ENCODE measurements around the gene GP5.

GP5 gene

DNA sequence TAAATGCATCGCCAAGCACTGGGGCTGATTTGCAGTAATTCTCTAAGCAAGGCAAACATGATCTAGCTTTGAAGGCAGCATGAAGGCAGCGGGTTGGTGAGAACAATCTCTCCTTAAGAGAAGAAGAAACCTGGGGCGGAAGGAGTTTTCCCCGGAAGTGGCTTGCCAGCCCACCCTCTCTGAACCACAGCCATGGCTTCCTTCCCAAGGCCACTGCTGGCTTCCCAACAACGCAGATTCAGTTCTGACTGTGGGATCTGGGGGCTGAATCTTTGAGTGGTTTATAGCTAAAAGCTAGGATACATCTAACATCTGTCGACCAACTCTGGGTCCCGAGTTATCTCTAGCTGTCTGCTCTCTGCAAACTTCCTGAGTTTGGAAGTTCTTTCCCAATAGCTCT is 43.7 kb downstream of the GP5 start:
- DNase-seq = no peak
- in situ Hi-C loops (cut with MboI; ENCODE audit: low pct_unique_long_range_greater_than_20kb, low sequenced_read_pairs) = no loop called here

DNA sequence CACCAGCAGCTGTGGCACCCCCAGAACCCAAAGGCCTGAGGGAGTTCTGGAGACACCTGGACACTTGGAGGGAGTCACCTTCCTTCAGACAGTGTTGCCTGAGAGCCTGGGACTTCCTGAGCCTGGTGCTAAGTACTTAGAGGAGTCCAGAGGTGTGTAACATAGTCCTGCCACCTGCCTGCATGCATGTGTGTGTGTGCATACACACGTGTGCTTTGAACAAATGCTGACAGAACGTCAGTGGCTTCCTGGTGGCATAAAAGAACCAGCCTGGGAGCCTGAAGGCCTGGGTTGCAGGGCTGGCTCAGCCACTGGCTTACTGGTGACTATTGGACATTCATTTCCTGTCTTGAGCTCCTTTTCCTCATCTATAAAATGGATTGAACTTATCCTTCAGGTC is 44.8 kb downstream of the GP5 start:
- in situ Hi-C loops (cut with MboI; ENCODE audit: low pct_unique_long_range_greater_than_20kb, low sequenced_read_pairs) = no loop called here
- DNase-seq = no peak

DNA sequence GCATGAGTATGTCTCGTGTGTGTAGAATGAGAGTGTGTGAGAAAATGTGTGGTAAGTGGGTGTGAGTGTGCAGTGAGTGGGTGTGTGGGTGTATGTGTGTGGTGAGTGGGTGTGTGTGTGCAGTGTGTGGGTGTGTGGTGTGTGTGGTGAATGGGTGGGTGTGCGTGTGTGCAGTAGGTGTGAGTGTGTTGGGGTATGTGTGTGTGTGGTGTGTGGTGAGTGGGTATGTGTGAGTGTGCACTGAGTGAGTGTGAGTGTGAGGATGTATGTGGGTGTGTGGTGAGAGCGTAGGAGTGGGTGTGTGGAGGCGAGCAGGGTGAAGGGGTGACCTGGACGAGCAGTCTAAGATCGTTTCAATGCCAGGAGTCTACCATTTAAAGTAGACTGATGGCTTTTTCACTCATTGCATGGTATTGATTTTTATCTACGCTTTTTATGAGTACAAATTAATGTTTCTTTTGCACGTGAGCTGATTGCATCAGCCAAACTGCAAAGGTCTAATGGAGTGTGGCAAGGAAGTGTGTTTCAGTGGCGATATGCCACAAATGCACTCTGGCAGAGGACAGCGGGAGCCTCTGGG is 46.3 kb downstream of the GP5 start:
- DNase-seq = no peak
- in situ Hi-C loops (cut with MboI; ENCODE audit: low pct_unique_long_range_greater_than_20kb, low sequenced_read_pairs) = no loop called here

DNA sequence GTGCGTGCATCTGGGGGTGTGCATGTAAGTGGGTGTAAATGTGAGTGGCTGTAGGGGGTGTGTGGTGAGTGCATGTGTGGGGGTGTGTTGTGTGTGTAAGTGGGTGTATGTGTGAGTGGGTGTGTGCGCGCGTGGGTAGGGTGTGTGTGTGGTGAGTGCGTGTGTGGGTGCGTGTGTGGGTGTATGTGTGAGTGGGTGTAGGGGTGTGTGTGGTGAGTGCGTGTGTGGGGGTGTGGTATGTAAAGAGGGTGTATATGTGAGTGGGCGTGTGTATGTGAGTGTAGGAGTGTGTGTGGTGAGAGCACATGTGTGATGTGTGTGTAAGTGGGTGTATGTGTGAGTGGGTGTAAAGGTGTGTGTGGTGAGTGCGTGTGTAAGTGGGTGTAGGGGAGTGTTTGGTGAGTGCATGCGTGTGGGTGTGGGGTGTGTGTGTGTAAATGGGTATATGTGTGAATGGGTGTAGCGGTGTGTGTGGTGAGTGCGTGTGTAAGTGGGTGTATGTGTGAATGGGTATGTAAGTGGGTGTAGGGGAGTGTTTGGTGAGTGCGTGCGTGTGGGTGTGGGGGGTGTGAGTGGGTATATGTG is 47.0 kb downstream of the GP5 start:
- no peak for DNase-seq
- in situ Hi-C loops (cut with MboI; ENCODE audit: low pct_unique_long_range_greater_than_20kb, low sequenced_read_pairs) = no loop called here

DNA sequence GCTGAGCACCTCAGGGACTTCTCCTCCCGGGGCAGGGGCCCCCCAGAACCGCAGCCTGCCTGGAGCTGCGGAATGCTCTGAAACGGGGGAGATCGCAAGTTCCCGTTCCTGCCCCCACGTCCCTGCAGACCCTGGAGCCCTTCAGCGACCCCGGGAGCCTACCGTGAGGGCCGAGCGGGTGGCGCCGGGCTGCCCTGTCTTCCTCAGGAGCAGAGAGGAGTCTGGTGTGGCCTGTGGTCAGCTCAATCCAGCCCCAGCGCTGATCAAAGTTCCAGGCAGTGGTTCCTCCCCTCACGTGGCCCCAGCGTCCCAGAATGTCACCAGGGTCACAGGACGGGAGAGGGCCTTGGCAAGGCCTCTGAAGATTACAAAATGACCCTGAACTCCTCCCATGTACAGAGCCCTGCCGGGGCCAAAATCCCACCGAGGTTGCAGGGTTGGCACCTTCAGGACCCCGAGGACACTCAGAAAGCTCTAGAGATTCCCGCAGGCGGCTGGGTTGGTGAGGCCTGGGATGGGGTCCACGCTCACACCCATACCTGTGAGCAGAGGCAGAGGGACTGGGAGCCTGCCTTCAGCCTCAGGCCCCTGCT is 47.9 kb downstream of the GP5 start, which contains the start of gene CPN2:
Gene CPN2 (minus strand): TSS at position 249 of the 593 bp plus-strand sequence. CDS start 8,626 bp downstream, outside the sequence.
- in situ Hi-C loops (cut with MboI; ENCODE audit: low pct_unique_long_range_greater_than_20kb, low sequenced_read_pairs) = no loop called here
- no peak for DNase-seq

DNA sequence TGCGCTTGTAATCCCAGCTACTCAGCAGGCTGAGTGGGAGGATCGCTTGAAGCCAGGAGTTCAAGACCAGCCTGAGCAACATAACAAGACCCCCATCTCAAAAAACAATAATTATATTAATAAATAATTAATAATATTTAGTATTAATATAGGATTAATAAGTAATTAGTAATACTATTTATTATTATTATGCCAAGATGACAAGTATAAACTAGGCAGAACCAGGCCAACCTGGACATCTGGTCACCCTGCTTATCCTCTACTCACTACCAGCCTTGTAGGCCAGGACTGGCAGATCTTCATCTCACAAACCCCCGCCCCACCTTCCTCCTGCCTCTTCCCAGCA is 48.4 kb downstream of the GP5 start:
- no peak for DNase-seq
- in situ Hi-C loops (cut with MboI; ENCODE audit: low pct_unique_long_range_greater_than_20kb, low sequenced_read_pairs) = no loop called here

DNA sequence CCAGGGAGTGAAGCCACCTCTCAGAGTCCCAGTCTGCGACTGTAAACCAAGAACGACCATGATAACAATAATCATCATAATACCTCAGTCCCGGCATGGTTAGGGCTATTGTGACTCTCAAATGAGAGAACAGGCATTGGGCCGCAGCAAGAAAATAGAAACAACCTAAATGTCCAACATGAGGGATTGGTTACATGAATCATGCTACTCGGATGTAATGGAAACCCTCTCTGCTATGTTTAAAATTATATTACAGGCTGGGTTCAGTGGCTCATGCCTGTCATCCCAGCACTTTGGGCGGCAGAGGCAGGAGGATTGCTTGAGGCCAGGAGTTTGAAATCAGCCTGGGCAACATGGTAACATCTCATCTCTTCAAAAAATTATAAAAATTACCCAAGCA is 50.7 kb downstream of the GP5 start:
- in situ Hi-C loops (cut with MboI; ENCODE audit: low pct_unique_long_range_greater_than_20kb, low sequenced_read_pairs) = no loop called here
- DNase-seq = no peak

DNA sequence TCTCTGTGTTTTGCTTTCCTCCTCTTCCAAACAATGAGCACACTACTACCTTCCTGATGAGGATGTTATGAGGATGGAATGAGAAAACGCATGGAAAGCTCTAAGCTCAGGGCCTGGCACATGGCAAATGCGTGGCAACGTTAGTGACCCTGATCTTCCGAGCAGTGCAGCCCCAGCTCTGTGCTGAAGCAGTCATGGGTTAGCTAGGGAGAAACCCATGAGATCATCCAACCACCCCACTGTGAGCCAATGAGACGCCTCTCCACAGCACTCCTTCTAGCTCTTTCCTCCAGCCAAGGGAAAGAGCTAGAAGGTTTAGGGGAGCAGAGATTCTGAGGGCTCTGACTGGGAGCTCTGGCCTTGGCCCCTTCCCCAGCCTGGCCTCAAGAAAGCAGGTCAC is 52.4 kb downstream of the GP5 start:
- DNase-seq = no peak
- in situ Hi-C loops (cut with MboI; ENCODE audit: low pct_unique_long_range_greater_than_20kb, low sequenced_read_pairs) = no loop called here

DNA sequence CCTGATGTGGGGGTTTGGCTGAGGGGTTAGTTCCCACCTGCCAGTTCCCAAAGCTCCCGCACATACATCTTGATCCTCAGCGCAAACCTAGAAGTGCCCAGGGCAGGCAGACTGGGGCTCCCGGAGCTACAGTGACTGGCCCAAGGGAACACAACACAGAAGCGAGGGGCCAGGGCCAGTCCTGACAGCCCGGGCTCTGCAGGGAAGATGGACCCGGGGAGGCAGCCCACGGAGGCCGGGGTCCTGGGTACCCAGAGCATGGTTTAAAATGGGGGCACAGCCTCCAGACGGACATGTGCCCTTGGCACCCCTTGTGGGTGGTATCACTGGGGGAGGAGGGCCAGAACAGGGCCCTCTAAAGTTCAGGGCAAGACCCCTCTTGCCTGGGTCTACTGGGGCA is 53.0 kb downstream of the GP5 start:
- in situ Hi-C loops (cut with MboI; ENCODE audit: low pct_unique_long_range_greater_than_20kb, low sequenced_read_pairs) = no loop called here
- no peak for DNase-seq
